AG09319 (cell line): ENCODE results near the gene KIF22.

Source experiments
- DNase-seq: peaks from one replicate; pipeline ENCODE4 v3.0.0-alpha.2; 2010; ENCODE audit warnings: low read depth; ENCODE audit errors: extremely low read depth
- CTCF ChIP-seq: IDR thresholded peaks from 2 replicates; pipeline ENCODE4 v1.5.1; 2011; ENCODE audit warnings: low read depth, mild to moderate bottlenecking, inconsistent platforms, low read length, moderate library complexity

The KIF22 gene

GRCh38 chr16:29835926-29836325, 45.4 kb downstream of the KIF22 start:
- DNase-seq, result no peak
- no peak for TF ChIP-seq CTCF

GRCh38 chr16:29836623-29837022, 46.1 kb downstream of the KIF22 start:
- TF ChIP-seq CTCF, result no peak
- no peak for DNase-seq

- DNase-seq, result no peak
- TF ChIP-seq CTCF, result no peak
These were observed 47.3 kb downstream of the KIF22 start for GRCh38 chr16:29837841-29838240.

DNA sequence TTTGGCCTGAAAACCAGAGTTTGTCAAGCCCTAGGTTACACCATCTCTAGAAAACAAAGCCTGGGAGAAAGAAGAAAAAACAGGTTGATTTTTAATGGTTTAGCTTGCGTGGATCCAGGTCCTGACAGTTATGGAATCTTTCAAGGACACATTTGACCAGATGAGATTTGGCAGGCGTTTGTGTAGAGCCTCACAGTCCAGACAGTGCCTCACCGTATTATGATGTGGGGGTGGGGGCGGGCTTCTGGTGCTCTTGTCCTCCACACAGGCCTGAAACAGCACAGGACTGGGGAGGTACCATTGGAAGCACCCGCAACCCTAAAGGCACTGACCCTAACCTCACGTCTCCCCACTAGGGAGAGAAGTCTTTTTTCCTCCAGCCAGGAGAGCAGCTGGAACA, 49.3 kb downstream of the KIF22 start:
- DNase-seq, result no peak
- TF ChIP-seq CTCF, result no peak

- no peak for TF ChIP-seq CTCF
- no peak for DNase-seq
These were observed 49.7 kb downstream of the KIF22 start for GRCh38 chr16:29840240-29840639.

- DNase-seq, result no peak
- TF ChIP-seq CTCF, result no peak
These were observed 51.1 kb downstream of the KIF22 start for GRCh38 chr16:29841631-29842030.

- DNase-seq, result no peak
- TF ChIP-seq CTCF, result no peak
These were observed 52.3 kb downstream of the KIF22 start for GRCh38 chr16:29842732-29843346.
